CD14-positive monocyte (primary cell): ENCODE measurements around the gene CFAP20DC. TPM values are rescaled to one million over a fixed set of nuclear protein-coding genes. Genes with fewer than 3 reads are reported as not detected.

Experiments
- DNase-seq, 3 donors: peaks; one replicate each; pipeline ENCODE4 v3.0.0-alpha.2; 2011 to 2022
- H2AFZ ChIP-seq: 2 replicates; pipeline ENCODE4 v1.6.0; 2012; ENCODE audit warnings: mild to moderate bottlenecking, low read depth, low read length, inconsistent platforms; ENCODE audit not compliant: insufficient read depth, poor library complexity, severe bottlenecking
- H3K27ac ChIP-seq, 2 donors: 1 replicate in 1 of 2; 2 replicates in 1 of 2; pipeline ENCODE4 v1.5.1; 2012 to 2013; ENCODE audit warnings: low read length in 2 of 2, control low read depth in 1 of 2, inconsistent platforms in 1 of 2, low read depth in 1 of 2, mild to moderate bottlenecking in 1 of 2
- H3K27me3 ChIP-seq, 2 donors: one replicate each; pipeline versions ENCODE4 v1.6.0 to v1.6.1; 2011 to 2013; ENCODE audit warnings: low read length in 2 of 2; ENCODE audit not compliant: control insufficient read depth in 2 of 2, insufficient read depth in 2 of 2
- H3K36me3 ChIP-seq, 2 donors: replicated peaks in 1 of 2; 1 replicate in 1 of 2; 2 replicates in 1 of 2; pipeline versions ENCODE4 v1.5.1 to v1.6.1; 2012 to 2013; ENCODE audit warnings: low read length in 2 of 2, control low read depth in 1 of 2, inconsistent platforms in 1 of 2, mild to moderate bottlenecking in 1 of 2; ENCODE audit not compliant: insufficient read depth in 2 of 2, control insufficient read depth in 1 of 2
- H3K4me1 ChIP-seq, 2 donors: 1 replicate in 1 of 2; 2 replicates in 1 of 2; pipeline versions ENCODE4 v1.5.1 to v1.6.1; 2012 to 2013; ENCODE audit warnings: low read length in 2 of 2, control low read depth in 1 of 2, inconsistent platforms in 1 of 2, mild to moderate bottlenecking in 1 of 2, moderate library complexity in 1 of 2; ENCODE audit not compliant: insufficient read depth in 2 of 2, control insufficient read depth in 1 of 2
- H3K4me2 ChIP-seq: replicated peaks from 2 replicates; pipeline ENCODE3; 2012; ENCODE audit warnings: low read length, moderate library complexity, mild to moderate bottlenecking; ENCODE audit not compliant: poor library complexity, severe bottlenecking; ENCODE audit errors: extremely low read depth
- H3K4me3 ChIP-seq, 3 experiments: fragments of 200-600 bp in 1 of 3; sonication (generic) in 1 of 3; replicated peaks in 1 of 3; 1 replicate in 2 of 3; 2 replicates in 1 of 3; pipeline ENCODE4 v1.5.1; 2011 to 2013; ENCODE audit warnings: low read length in 3 of 3, mild to moderate bottlenecking in 3 of 3, control low read depth in 2 of 3, low read depth in 2 of 3, inconsistent platforms in 1 of 3, moderate library complexity in 1 of 3
- H3K79me2 ChIP-seq: 2 replicates; pipeline ENCODE4 v1.6.0; 2012; ENCODE audit warnings: mild to moderate bottlenecking, control low read depth, inconsistent platforms, low read length, moderate library complexity; ENCODE audit not compliant: insufficient read depth
- H3K9ac ChIP-seq: 2 replicates; pipeline ENCODE4 v1.6.0; 2017; ENCODE audit warnings: low read length, mild to moderate bottlenecking; ENCODE audit not compliant: insufficient read depth, poor library complexity, severe bottlenecking
- H3K9me3 ChIP-seq, 2 donors: replicated peaks in 1 of 2; 1 replicate in 1 of 2; 2 replicates in 1 of 2; pipeline versions ENCODE4 v1.5.1 to v1.6.1; 2012 to 2013; ENCODE audit warnings: low read length in 2 of 2, control low read depth in 1 of 2; ENCODE audit not compliant: control insufficient read depth in 1 of 2, insufficient read depth in 1 of 2
- H4K20me1 ChIP-seq: 2 replicates; pipeline ENCODE4 v1.6.0; 2012; ENCODE audit warnings: mild to moderate bottlenecking, low read length, control low read depth, moderate library complexity; ENCODE audit not compliant: insufficient read depth
- H3K27ac Mint-ChIP-seq, 7 donors: one replicate each; pipeline ENCODE4 v1.8.0; 2020; ENCODE audit warnings: mild to moderate bottlenecking in 7 of 7, mixed read lengths in 7 of 7, moderate library complexity in 6 of 7, inconsistent platforms in 2 of 7
- H3K27me3 Mint-ChIP-seq, 3 donors: one replicate each; pipeline ENCODE4 v1.8.0; 2021 to 2022; ENCODE audit warnings: low read depth in 3 of 3, mild to moderate bottlenecking in 3 of 3, mixed read lengths in 3 of 3, moderate library complexity in 3 of 3, inconsistent platforms in 1 of 3
- H3K36me3 Mint-ChIP-seq, 2 donors: one replicate each; pipeline ENCODE4 v1.8.0; 2020; ENCODE audit warnings: mixed read lengths in 2 of 2, inconsistent platforms in 1 of 2, mild to moderate bottlenecking in 1 of 2
- H3K4me1 Mint-ChIP-seq: one replicate; pipeline ENCODE4 v1.8.0; 2020; ENCODE audit warnings: mild to moderate bottlenecking, mixed read lengths
- H3K4me3 Mint-ChIP-seq, 2 donors: one replicate each; pipeline ENCODE4 v1.8.0; 2020; ENCODE audit warnings: mild to moderate bottlenecking in 2 of 2, mixed read lengths in 2 of 2, moderate library complexity in 1 of 2
- H3K9me3 Mint-ChIP-seq, 7 donors: one replicate each; pipeline ENCODE4 v1.8.0; 2020 to 2022; ENCODE audit warnings: mixed read lengths in 7 of 7, mild to moderate bottlenecking in 6 of 7, moderate library complexity in 6 of 7, inconsistent platforms in 2 of 7
- CTCF ChIP-seq: fragments of 200-600 bp; IDR thresholded peaks from one replicate; pipeline ENCODE4 v1.8.0; 2022; ENCODE audit warnings: antibody characterized with exemption, mild to moderate bottlenecking
- WGBS: methylation state at CpG from one replicate; pipeline ENCODE4 v1.1.5; 2013; ENCODE audit warnings: missing lambda C conversion rate; ENCODE audit not compliant: insufficient coverage; 5-methylcytosine and 5-hydroxymethylcytosine counted together
- intact Hi-C, 2 donors: fragments of 100-400 bp; cut with micrococcal nuclease; formaldehyde crosslinking; loops; one replicate each; pipeline versions ENCODE4 v1.15.0 to v1.15.1; 2023
- polyA plus RNA-seq, 3 donors: library from polyadenylated mRNA; depleted of rRNA in 1 of 3; unstranded in 2 of 3; stranded (reverse) in 1 of 3; fragments of 300-500 nt in 2 of 3; fragments of >200 nt in 1 of 3; fragmentation: Illumina TruSeq in 2 of 3; gene quantifications; 1 replicate in 2 of 3; 2 replicates in 1 of 3; pipeline ENCODE4 v1.2.3, GENCODE V29; 2012 to 2021

CFAP20DC gene
- polyA plus RNA-seq, 3 donors, result not detected

GRCh38 chr3:58874795-58875194 lies 175.0 kb downstream of the CFAP20DC start:
- intact Hi-C loops, result no loop called here
- Histone ChIP-seq H4K20me1 (no peaks in the 10 kb centered on the region), H2AFZ (no peak overlapping the region), H3K4me1 (no peaks in the 10 kb centered on the region), H3K79me2 (no peaks in the 10 kb centered on the region), H3K27ac (no peak overlapping the region), H3K9me3 (no peaks in the 10 kb centered on the region), H3K9ac (no peak overlapping the region), H3K4me3 (no peak overlapping the region), H3K36me3 (no peaks in the 10 kb centered on the region), H3K4me2 (no peak overlapping the region), H3K27me3 (no peaks in the 10 kb centered on the region)
- TF ChIP-seq CTCF, result no peak
- no peak overlapping the region for H3K4me3 Mint-ChIP-seq
- no peak overlapping the region for H3K27ac Mint-ChIP-seq
- WGBS, result 80% methylated on average over 1 of the region's 2 CpGs
- H3K27me3 Mint-ChIP-seq, result peaks cover 0 to 3% (median 0%) of the 10 kb centered on the region in 3 donors
- H3K9me3 Mint-ChIP-seq, result no peaks in the 10 kb centered on the region
- no peaks in the 10 kb centered on the region for H3K36me3 Mint-ChIP-seq
- H3K4me1 Mint-ChIP-seq, result no peaks in the 10 kb centered on the region
- DNase-seq, result no peak

DNA sequence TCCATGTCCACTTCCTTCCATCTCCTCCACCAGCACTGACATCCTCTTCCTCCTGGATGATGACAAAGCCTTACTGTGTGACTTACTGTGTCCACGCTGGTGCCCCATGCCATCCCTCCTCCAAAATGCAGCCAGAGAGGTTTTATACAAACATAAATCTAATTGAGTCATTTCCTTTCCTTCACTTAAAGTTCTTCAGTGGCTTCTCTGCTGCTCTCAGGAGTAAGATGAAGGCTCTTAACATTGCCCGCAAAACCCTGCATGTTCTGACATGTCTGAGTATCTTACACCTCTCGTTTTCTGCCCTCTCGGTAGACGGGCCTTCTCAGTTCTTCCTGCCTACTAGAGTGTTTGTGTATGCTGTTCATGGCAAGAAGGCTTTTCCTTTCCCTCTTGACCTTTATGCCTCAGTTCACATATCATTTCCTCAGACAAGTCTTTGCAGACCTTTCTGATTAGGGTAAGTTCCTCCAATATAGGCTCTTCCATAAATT lies 175.5 kb downstream of the CFAP20DC start:
- no peak overlapping the region for H3K9ac ChIP-seq
- no peaks in the 10 kb centered on the region for H3K79me2 ChIP-seq

More for the DNA sequence above, 175.5 kb downstream of the CFAP20DC start:
- Mint-ChIP-seq H3K27me3 (peaks cover 0 to 3% (median 0%) of the 10 kb centered on the region in 3 donors), H3K9me3 (no peaks in the 10 kb centered on the region), H3K27ac (peak overlapping the region in 1 of 7 donors; percentile 42), H3K36me3 (no peaks in the 10 kb centered on the region), H3K4me3 (no peak overlapping the region), H3K4me1 (no peaks in the 10 kb centered on the region)
- H3K4me2 ChIP-seq, result no peak overlapping the region
- DNase-seq, result no peak
- H3K4me3 ChIP-seq, result no peak overlapping the region
- no peaks in the 10 kb centered on the region for H3K36me3 ChIP-seq
- no peak overlapping the region for H3K27ac ChIP-seq
- H3K4me1 ChIP-seq, result no peaks in the 10 kb centered on the region
- no peaks in the 10 kb centered on the region for H3K27me3 ChIP-seq
- H4K20me1 ChIP-seq, result no peaks in the 10 kb centered on the region
- WGBS, result 80% methylated on average over 1 of the region's 5 CpGs
- H2AFZ ChIP-seq, result no peak overlapping the region
- no peaks in the 10 kb centered on the region for H3K9me3 ChIP-seq
- intact Hi-C loops, result no loop called here
- no peak for TF ChIP-seq CTCF
